Mesenchymal stem cell (in vitro differentiated cells and primary cell): ENCODE measurements around the gene RBM43.

Experiments used
- DNase-seq: peaks from one replicate; pipeline ENCODE4 v3.0.0-alpha.2; 2013
- H2AFZ ChIP-seq: one replicate; pipeline ENCODE4 v1.6.1; 2013; ENCODE audit warnings: low read depth, mild to moderate bottlenecking, control low read depth, inconsistent platforms, low read length, moderate library complexity
- H2AK5ac ChIP-seq: 2 replicates; pipeline ENCODE4 v1.6.1; 2013; ENCODE audit warnings: low read length, moderate library complexity, mild to moderate bottlenecking, inconsistent platforms; ENCODE audit not compliant: severe bottlenecking
- H2BK120ac ChIP-seq: one replicate; pipeline ENCODE4 v1.6.1; 2013; ENCODE audit warnings: low read depth, mild to moderate bottlenecking, inconsistent platforms, low read length, moderate library complexity
- H2BK12ac ChIP-seq, 2 experiments: one replicate each; pipeline ENCODE4 v1.6.1; 2013; ENCODE audit warnings: inconsistent platforms in 2 of 2, low read length in 2 of 2, mild to moderate bottlenecking in 2 of 2, moderate library complexity in 2 of 2, control low read depth in 1 of 2
- H2BK15ac ChIP-seq: one replicate; pipeline ENCODE4 v1.6.1; 2013; ENCODE audit warnings: mild to moderate bottlenecking, low read depth, inconsistent platforms; ENCODE audit not compliant: poor library complexity, severe bottlenecking
- H2BK5ac ChIP-seq: 2 replicates; pipeline ENCODE4 v1.6.1; 2013; ENCODE audit warnings: low read depth, mild to moderate bottlenecking, low read length, control low read depth, inconsistent platforms; ENCODE audit not compliant: poor library complexity, severe bottlenecking
- H3K14ac ChIP-seq, 2 experiments: one replicate each; pipeline ENCODE4 v1.6.1; 2013; ENCODE audit warnings: inconsistent platforms in 2 of 2, low read length in 2 of 2, control low read depth in 1 of 2, mild to moderate bottlenecking in 1 of 2, moderate library complexity in 1 of 2
- H3K18ac ChIP-seq, 2 experiments: one replicate each; pipeline ENCODE4 v1.6.1; 2013; ENCODE audit warnings: inconsistent platforms in 2 of 2, low read length in 2 of 2, control low read depth in 1 of 2, low read depth in 1 of 2, mild to moderate bottlenecking in 1 of 2
- H3K23ac ChIP-seq, 2 experiments: one replicate each; pipeline ENCODE4 v1.6.1; 2013; ENCODE audit warnings: inconsistent platforms in 2 of 2, low read length in 2 of 2, mild to moderate bottlenecking in 2 of 2, moderate library complexity in 2 of 2, control low read depth in 1 of 2
- H3K27ac ChIP-seq: 2 replicates; pipeline ENCODE4 v1.5.1; 2013; ENCODE audit warnings: mild to moderate bottlenecking, moderate library complexity, low read length, control low read depth, inconsistent platforms; ENCODE audit not compliant: poor library complexity, severe bottlenecking
- H3K27me3 ChIP-seq, 2 experiments: 2 replicates each; pipeline versions ENCODE4 v1.6.1 to v1.7.0; 2013; ENCODE audit warnings: low read length in 2 of 2, mild to moderate bottlenecking in 2 of 2, moderate library complexity in 2 of 2, control low read depth in 1 of 2, inconsistent platforms in 1 of 2; ENCODE audit not compliant: control insufficient read depth in 1 of 2, insufficient read depth in 1 of 2
- H3K36me3 ChIP-seq, 2 experiments: 2 replicates each; pipeline versions ENCODE4 v1.6.1 to v1.7.0; 2013; ENCODE audit warnings: low read length in 2 of 2, control low read depth in 1 of 2, inconsistent platforms in 1 of 2, low read depth in 1 of 2, mild to moderate bottlenecking in 1 of 2; ENCODE audit not compliant: insufficient read depth in 2 of 2, control insufficient read depth in 1 of 2
- H3K4ac ChIP-seq, 2 experiments: one replicate each; pipeline ENCODE4 v1.6.1; 2013; ENCODE audit warnings: inconsistent platforms in 2 of 2, low read length in 2 of 2, mild to moderate bottlenecking in 2 of 2, moderate library complexity in 2 of 2, control low read depth in 1 of 2, low read depth in 1 of 2
- H3K4me1 ChIP-seq: 2 replicates; pipeline ENCODE4 v1.6.1; 2013; ENCODE audit warnings: low read depth, low read length, control low read depth; ENCODE audit not compliant: control insufficient read depth, insufficient read depth
- H3K4me2 ChIP-seq: 2 replicates; pipeline ENCODE4 v1.6.1; 2013; ENCODE audit warnings: low read length, mild to moderate bottlenecking, inconsistent platforms; ENCODE audit not compliant: poor library complexity, severe bottlenecking
- H3K4me3 ChIP-seq, 2 experiments: 2 replicates each; pipeline versions ENCODE4 v1.5.1 to v1.7.0; 2013; ENCODE audit warnings: low read length in 2 of 2, mild to moderate bottlenecking in 2 of 2, control low read depth in 1 of 2, low read depth in 1 of 2; ENCODE audit not compliant: insufficient read depth in 1 of 2
- H3K79me1 ChIP-seq: replicated peaks from 2 replicates; pipeline ENCODE4 v1.6.1; 2013; ENCODE audit warnings: mild to moderate bottlenecking, control low read depth, low read length, inconsistent platforms; ENCODE audit not compliant: poor library complexity, severe bottlenecking
- H3K9ac ChIP-seq: 2 replicates; pipeline ENCODE4 v1.7.0; 2013; ENCODE audit warnings: mild to moderate bottlenecking, low read length, moderate library complexity
- H3K9me3 ChIP-seq: 2 replicates; pipeline ENCODE4 v1.7.0; 2013; ENCODE audit warnings: mild to moderate bottlenecking, low read length; ENCODE audit not compliant: control insufficient read depth
- H4K8ac ChIP-seq: one replicate; pipeline ENCODE4 v1.6.1; 2013; ENCODE audit warnings: inconsistent platforms, mild to moderate bottlenecking, low read length, moderate library complexity
- H4K91ac ChIP-seq: one replicate; pipeline ENCODE4 v1.6.1; 2013; ENCODE audit warnings: mild to moderate bottlenecking, low read length, inconsistent platforms
- WGBS: methylation state at CpG from one replicate; pipeline ENCODE4 v1.1.7; 2013; ENCODE audit warnings: mixed read lengths; 5-methylcytosine and 5-hydroxymethylcytosine counted together

The RBM43 gene

DNA sequence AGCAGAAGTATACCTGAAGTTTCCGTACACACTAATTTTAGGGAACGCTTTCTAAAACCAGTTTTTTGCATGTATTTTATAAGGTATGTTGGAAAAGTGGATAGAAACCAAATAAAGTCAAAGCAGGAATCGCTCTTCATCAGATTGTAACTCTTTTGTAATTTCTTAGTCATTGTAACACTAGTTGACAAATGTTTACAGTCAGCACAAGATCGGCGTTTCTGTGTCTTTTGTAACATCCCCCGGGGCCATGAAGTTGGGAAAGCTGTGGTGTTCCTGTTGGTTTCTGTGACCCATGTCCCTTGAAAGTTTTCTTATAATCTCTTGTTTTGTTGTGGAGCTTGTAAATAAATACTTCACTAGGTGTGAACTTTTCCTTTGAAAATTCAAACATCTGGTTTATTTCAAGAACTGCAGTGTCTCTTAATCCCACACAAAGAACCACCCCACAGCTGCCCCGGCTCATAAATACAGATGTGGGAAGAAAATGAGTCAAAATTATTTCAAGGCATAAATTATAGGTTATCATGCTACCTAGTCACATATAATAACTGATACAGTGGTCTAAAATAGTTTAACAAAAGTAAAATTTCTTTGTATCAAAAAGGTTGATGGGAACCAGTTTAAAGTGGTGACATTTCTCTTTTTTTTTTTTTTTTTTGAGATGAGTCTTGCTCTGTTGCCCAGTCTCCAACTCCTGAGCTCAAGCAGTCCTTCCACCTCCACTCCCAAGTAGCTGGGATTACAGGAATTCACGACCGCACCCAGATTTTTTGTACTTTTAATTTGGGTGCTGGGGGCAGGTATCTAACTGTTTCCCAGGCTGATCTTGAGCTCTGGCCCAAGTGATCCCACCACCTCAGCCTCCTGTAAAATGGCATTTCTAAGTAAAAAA, 28.6 kb upstream of the RBM43 start:
- Histone ChIP-seq H3K23ac (no peak overlapping the region), H3K18ac (peak overlapping the region; percentile 24 to 70), H3K4ac (no peak overlapping the region), H3K4me2 (peak overlapping the region; percentile 75), H2BK12ac (peak overlapping the region in 1 of 2 experiments; percentile 39), H3K9me3 (no peaks in the 10 kb centered on the region), H3K4me3 (peak overlapping the region in 1 of 2 experiments; percentile 79), H2BK5ac (no peak overlapping the region), H2AK5ac (no peak overlapping the region), H2BK15ac (no peak overlapping the region), H4K91ac (no peak overlapping the region), H3K9ac (peak overlapping the region; percentile 94), H3K27me3 (no peaks in the 10 kb centered on the region), H3K4me1 (peaks cover 6% of the 10 kb centered on the region), H3K14ac (no peak overlapping the region), H2AFZ (no peak overlapping the region), H2BK120ac (no peak overlapping the region), H3K79me1 (peaks cover 15% of the 10 kb centered on the region), H3K27ac (peak overlapping the region; percentile 94), H4K8ac (no peak overlapping the region), H3K36me3 (no peaks in the 10 kb centered on the region)
- 35% methylated on average over 7 of the region's 9 CpGs for WGBS
- peak; percentile 92 for DNase-seq

DNA sequence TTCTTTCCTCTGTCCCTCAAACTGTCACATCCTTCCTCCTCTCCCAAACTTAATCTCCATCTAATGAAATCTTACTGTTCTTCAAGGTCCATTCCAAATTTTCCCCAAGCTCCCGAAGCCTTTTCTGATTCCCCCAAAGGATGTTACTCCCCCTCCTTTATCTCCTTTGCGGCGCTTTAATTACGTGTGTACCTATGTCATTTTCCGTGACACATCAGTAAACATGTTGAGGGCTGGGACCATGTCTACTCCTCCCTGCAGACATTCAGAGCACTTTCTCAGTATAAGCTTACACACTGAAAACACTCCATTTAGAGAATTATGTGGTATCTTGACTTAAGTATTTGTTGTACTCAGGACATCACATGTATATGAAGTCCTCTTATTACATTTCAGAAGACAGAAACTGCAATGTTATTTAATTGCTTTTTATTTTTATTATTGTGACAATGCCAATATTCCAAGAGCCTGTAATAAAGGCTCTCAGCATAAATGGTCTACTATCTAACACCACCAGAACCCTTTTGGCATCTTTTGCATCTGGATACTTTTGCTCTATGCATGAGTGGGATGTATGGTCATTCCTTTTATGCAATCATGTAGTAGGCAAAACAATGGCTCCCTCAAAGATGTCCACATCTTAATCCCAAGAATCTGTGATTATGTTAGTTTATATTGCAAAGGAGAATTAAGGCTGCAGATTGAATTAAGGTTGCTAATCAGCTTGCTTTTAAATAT, 26.0 kb upstream of the RBM43 start:
- Histone ChIP-seq H3K4me3 (no peak overlapping the region), H3K36me3 (no peaks in the 10 kb centered on the region), H3K79me1 (peaks cover 19% of the 10 kb centered on the region), H3K18ac (no peak overlapping the region), H3K4me1 (peaks cover 6% of the 10 kb centered on the region), H3K4me2 (no peak overlapping the region), H2AFZ (no peak overlapping the region), H3K9ac (no peak overlapping the region), H4K8ac (no peak overlapping the region), H2BK12ac (no peak overlapping the region), H4K91ac (no peak overlapping the region), H3K27me3 (no peaks in the 10 kb centered on the region), H3K23ac (no peak overlapping the region), H3K9me3 (no peaks in the 10 kb centered on the region), H2AK5ac (no peak overlapping the region), H3K14ac (no peak overlapping the region), H2BK15ac (no peak overlapping the region), H2BK5ac (no peak overlapping the region), H2BK120ac (no peak overlapping the region), H3K4ac (no peak overlapping the region), H3K27ac (no peak overlapping the region)
- DNase-seq: no peak
- WGBS: 94% methylated on average over 5 of the region's 5 CpGs

DNA sequence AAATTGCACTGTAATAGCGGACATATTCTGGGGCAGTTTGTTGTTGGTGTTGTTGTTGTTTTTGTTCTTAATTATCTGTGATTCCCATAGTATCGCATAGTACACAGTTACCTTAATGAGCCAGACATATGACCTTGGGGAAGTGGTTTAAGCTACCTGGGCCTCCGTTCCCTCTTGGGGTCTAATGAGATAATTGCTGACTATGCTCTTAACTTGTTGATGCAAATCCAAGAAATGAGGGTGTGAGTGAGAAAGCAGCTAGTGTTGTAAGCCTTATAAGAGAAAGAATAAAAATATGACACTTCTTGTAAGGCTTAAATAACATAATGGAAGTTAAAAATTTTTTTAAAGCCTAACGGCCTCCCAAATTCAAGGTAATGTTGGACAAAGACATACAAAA, 20.7 kb upstream of the RBM43 start:
- Histone ChIP-seq H3K4ac (no peak overlapping the region), H2BK15ac (no peak overlapping the region), H3K4me2 (no peak overlapping the region), H2AK5ac (no peak overlapping the region), H2BK12ac (no peak overlapping the region), H4K8ac (no peak overlapping the region), H3K27ac (no peak overlapping the region), H3K36me3 (peaks cover 0 to 26% of the 10 kb centered on the region in 2 experiments), H3K9ac (no peak overlapping the region), H3K23ac (no peak overlapping the region), H3K9me3 (no peaks in the 10 kb centered on the region), H3K27me3 (no peaks in the 10 kb centered on the region), H3K4me3 (no peak overlapping the region), H3K14ac (no peak overlapping the region), H2AFZ (no peak overlapping the region), H3K4me1 (no peaks in the 10 kb centered on the region), H4K91ac (no peak overlapping the region), H3K79me1 (peaks cover 13% of the 10 kb centered on the region), H3K18ac (no peak overlapping the region), H2BK120ac (no peak overlapping the region), H2BK5ac (no peak overlapping the region)
- DNase-seq: no peak
- 98% methylated on average over 3 of the region's 4 CpGs for WGBS

DNA sequence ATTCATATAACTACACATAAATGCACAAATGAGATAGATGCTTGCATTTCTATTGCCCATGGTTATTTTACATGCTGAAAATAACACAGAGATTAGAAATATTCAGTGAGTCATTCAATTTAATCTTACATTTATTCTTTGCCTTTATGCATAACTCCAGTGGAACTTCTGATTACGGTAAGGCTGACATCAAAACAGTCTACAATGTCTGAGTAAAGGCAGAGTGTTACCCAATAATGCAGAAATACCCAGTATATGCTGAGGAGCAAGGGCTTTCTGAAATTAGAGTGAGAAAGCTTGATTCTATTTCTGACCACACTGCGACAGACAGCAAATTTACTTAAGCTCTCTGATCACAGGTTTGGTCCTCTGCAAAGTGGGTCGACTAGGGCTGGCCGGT, 18.6 kb upstream of the RBM43 start:
- Histone ChIP-seq H2BK15ac (no peak overlapping the region), H3K36me3 (peaks cover 0 to 30% of the 10 kb centered on the region in 2 experiments), H3K27me3 (no peaks in the 10 kb centered on the region), H3K4me2 (no peak overlapping the region), H3K79me1 (peaks cover 5% of the 10 kb centered on the region), H2BK120ac (no peak overlapping the region), H3K23ac (no peak overlapping the region), H3K4ac (no peak overlapping the region), H2BK12ac (no peak overlapping the region), H4K8ac (no peak overlapping the region), H3K14ac (no peak overlapping the region), H3K27ac (no peak overlapping the region), H3K18ac (no peak overlapping the region), H3K9ac (no peak overlapping the region), H2BK5ac (no peak overlapping the region), H3K9me3 (no peaks in the 10 kb centered on the region), H3K4me1 (no peaks in the 10 kb centered on the region), H3K4me3 (no peak overlapping the region), H2AFZ (no peak overlapping the region), H4K91ac (no peak overlapping the region), H2AK5ac (no peak overlapping the region)
- WGBS: 81% methylated on average over 4 of the region's 4 CpGs
- peak; percentile 3 for DNase-seq
